Brain microvascular endothelial cell (primary cell): ENCODE results near the gene TLE6.

ENCODE experiments used
- DNase-seq: peaks from one replicate; pipeline ENCODE4 v3.0.0-alpha.2; 2020
- H3K27ac ChIP-seq: fragments of 250-450 bp; sonication (Bioruptor Pico); 2 replicates; pipeline ENCODE4 v1.5.1; 2020; ENCODE audit warnings: mild to moderate bottlenecking, moderate library complexity
- H3K27me3 ChIP-seq: fragments of 250-450 bp; sonication (Bioruptor Pico); replicated peaks from 2 replicates; pipeline ENCODE4 v1.5.1; 2020; ENCODE audit warnings: mild to moderate bottlenecking
- H3K36me3 ChIP-seq: fragments of 250-450 bp; sonication (Bioruptor Pico); replicated peaks from 2 replicates; pipeline ENCODE4 v1.5.1; 2020; ENCODE audit warnings: mild to moderate bottlenecking
- H3K4me3 ChIP-seq: 2 replicates; pipeline ENCODE4 v1.5.1; 2011; ENCODE audit warnings: low read depth, mild to moderate bottlenecking, control low read depth, low read length, moderate library complexity
- in situ Hi-C: cut with HindIII; loops from 2 replicates; pipeline ENCODE4 v1.10.0; 2017; ENCODE audit warnings: low sequenced_read_pairs, low pct_ligation_motif_present
- TF ChIP-seq, protein P1 (sequence below): IDR thresholded peaks from 2 replicates; pipeline ENCODE4 v1.5.1; 2011; ENCODE audit warnings: low read depth, mild to moderate bottlenecking, moderate library complexity, low read length, control low read depth, inconsistent platforms; ENCODE audit errors: missing control alignments

Gene TLE6

DNA sequence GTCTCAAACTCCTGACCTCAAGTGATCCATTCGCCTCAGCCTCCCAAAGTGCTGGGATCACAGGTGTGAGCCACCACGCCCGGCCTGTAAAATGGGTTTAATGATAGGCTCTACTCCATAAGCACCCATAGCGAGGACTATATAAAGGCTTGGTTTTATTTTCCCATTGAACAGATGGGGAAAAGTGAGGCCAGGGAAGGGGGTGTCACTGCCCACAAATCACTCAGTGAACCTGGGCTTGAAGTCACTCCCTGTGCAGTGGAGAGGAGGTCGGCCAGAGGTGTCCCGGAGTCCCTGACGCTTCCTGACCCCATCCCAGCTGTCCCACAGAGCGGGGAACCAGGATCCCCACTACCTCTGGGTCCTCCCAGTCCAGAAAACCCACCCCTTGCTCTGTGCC, 36.8 kb downstream of the TLE6 start:
- Histone ChIP-seq H3K36me3 (no peaks in the 10 kb centered on the region), H3K27me3 (peaks cover 2% of the 10 kb centered on the region), H3K27ac (no peak overlapping the region), H3K4me3 (no peak overlapping the region)
- TF ChIP-seq, protein P1, sequence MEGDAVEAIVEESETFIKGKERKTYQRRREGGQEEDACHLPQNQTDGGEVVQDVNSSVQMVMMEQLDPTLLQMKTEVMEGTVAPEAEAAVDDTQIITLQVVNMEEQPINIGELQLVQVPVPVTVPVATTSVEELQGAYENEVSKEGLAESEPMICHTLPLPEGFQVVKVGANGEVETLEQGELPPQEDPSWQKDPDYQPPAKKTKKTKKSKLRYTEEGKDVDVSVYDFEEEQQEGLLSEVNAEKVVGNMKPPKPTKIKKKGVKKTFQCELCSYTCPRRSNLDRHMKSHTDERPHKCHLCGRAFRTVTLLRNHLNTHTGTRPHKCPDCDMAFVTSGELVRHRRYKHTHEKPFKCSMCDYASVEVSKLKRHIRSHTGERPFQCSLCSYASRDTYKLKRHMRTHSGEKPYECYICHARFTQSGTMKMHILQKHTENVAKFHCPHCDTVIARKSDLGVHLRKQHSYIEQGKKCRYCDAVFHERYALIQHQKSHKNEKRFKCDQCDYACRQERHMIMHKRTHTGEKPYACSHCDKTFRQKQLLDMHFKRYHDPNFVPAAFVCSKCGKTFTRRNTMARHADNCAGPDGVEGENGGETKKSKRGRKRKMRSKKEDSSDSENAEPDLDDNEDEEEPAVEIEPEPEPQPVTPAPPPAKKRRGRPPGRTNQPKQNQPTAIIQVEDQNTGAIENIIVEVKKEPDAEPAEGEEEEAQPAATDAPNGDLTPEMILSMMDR = no peak
- no peak for DNase-seq
- in situ Hi-C loops = no loop called here

DNA sequence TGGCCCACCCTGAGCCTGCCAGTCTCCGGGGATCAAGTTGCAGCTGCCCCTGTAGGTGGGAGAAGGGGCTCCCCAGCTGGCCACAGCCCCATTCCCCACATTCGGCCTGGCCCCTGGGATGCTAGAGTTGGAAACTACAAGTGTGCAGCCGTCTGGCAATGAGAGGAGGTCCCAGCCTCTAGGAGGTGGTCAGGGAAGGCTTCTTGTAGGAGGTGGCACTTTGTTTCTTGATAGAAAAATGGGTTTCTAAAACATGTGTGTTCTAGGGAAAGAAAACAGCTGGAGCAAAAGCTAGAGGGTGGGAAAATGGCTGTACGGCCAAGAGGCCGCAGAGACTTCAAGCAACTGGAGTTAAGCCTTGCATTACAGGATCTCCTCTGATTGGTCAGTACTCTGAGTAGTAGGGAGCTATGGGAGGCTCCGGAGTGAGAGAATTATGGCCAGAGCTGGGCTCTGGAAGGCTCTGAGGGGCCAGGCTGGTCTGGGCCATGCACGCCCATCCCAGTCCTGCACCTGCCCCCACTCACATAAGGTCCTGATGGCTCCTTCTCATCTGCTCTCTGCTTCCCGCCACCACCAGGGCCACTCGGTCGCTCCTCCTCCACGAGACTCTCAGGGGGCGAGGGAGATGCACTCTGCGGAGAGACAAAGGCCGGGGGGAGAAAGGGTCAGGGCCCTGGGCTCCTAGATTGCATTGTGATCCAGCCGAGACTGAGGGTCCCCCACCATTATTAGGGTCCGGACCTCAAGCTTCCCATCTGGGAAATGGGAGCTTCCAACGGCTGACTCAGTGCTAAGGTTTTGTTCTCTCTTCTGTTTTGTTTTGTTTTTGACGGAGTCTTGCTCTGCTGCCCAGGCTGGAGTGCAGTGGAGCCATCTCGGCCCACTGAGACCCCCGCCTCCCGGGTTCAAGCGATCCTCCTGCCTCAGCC, 38.0 kb downstream of the TLE6 start:
- no peak for DNase-seq
- H3K27ac ChIP-seq = no peak overlapping the region
- H3K27me3 ChIP-seq = peaks cover 2% of the 10 kb centered on the region

DNA sequence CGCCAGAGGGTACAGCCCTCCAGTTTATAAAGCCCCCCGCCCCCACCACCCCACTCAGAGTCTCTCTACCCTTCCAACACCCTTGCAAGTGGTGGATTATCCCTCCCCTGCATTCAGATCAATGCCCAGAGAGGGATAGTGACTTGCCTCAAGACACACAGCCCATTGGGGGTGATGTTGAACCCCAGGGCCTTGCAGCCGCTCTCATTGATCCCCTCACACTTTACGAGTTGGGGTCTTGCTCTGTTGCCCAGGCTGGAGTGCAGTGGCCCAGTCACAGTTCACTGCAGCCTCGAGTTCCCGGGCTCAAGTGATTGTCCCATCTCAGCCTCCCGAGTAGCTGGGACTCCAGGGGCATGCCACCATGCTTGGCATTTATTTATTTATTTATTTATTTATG, 40.6 kb downstream of the TLE6 start:
- Histone ChIP-seq H3K27ac (no peak overlapping the region), H3K4me3 (no peak overlapping the region), H3K36me3 (no peaks in the 10 kb centered on the region), H3K27me3 (peaks cover 1% of the 10 kb centered on the region)
- in situ Hi-C loops = no loop called here
- TF ChIP-seq, protein P1 = no peak
- DNase-seq = no peak

More for the DNA sequence above, 38.0 kb downstream of the TLE6 start:
- Histone ChIP-seq H3K36me3 (no peaks in the 10 kb centered on the region), H3K4me3 (no peak overlapping the region)
- TF ChIP-seq, protein P1 = no peak
- in situ Hi-C loops = no loop called here

DNA sequence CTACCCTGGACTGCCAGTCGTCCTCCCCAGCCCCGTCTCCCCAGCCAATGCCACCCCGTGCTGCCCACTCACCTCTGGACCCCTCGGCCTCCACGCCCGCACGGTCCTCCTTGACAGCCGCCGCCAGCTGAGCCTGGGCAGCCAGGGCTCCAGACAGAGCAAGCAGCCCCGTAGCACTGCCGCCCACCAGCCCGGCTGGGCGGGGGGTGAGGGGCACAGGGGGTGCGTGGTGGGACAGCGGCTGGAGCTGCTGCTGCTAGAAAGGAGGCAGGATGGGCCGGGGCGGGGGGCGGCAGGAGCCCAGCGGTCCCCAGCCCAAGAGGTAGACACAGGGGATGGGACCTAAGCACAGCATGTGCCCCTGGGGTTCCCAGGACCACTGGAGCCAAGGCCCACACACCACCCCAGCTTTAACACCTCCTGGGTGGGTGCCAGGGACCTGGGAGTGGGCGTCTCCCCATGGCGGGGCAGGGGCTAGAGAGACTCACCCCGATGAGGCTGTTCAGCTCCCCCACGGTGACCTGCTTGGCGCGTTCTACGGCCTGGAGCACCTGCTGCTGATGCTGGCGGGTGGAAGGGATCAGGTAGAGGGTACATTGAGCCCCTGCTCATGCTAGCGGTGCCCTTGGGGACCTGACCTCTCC, 42.0 kb downstream of the TLE6 start:
- no peak overlapping the region for H3K27ac ChIP-seq
- TF ChIP-seq, protein P1 = no peak
- no peak overlapping the region for H3K4me3 ChIP-seq
- in situ Hi-C loops = no loop called here
- H3K36me3 ChIP-seq = no peaks in the 10 kb centered on the region
- no peak for DNase-seq
- H3K27me3 ChIP-seq = no peaks in the 10 kb centered on the region

DNA sequence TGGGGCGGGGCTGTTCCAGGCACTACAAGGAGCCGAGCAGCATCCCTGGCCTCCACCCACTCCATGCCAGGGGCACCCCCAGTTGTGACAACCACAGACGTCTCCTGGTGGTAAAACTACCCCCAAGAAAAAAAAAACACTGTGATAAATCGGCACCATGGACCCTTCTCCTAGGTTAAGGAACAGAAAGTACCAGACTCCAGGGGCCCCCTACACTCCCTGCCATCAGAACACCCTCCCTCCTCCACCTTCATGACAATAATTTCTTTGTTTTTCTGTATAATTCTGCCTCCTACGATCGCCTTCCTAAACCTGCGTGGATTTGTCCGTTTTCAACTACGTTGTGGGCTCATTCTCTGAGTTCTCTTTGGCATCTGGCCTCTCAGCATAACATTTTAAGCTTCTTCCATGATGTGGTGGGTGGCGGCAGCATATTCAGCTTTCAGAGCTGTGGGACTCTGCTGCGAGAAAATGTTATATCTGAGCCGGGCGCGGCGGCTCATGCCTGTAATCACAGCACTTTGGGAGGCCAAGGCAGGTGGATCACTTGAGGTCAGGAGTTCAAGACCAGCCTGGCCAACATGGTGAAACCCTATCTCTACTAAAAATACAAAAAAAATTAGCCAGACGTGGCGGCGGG, 43.1 kb downstream of the TLE6 start:
- no peak for DNase-seq
- Histone ChIP-seq H3K36me3 (no peaks in the 10 kb centered on the region), H3K27ac (no peak overlapping the region), H3K4me3 (no peak overlapping the region), H3K27me3 (peaks cover 9% of the 10 kb centered on the region)
- TF ChIP-seq, protein P1 = no peak
- in situ Hi-C loops = no loop called here
